ENCODE measurements around the gene C11orf86. TPM values are rescaled to one million over a fixed set of nuclear protein-coding genes. Genes with fewer than 3 reads are reported as not detected.

The C11orf86 gene
- total and polyA plus RNA-seq, 2 experiments from 2014 or later = 0.21 to 0.74 TPM

DNA sequence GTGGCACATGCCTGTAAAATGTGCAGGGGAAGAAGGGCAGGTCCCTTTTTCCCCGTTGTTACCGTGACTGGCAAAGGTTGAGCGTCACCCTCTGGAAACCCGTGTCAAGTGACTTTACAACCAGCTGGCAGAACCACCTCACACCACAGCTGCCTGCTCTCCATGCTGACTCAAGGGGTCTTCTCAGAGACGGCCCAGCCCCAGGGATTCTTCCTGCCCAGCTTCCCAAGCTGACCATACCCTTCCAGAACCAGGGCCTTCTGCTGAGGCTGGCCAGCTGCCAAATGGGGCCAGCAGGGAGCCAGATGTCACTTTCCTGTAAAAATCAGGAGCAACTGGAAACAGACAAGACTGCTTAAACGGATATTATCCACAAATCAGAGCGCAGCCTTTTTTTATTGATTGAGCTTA is 23.2 kb upstream of the C11orf86 start:
- Mint-ChIP-seq H3K4me1 (peaks cover 27% of the 10 kb centered on the region), H3K9me3 (no peaks in the 10 kb centered on the region), H3K36me3 (ENCODE audit: low read depth) (peaks cover 3% of the 10 kb centered on the region; the same call in 1 of the 3 replicates), H3K4me3 (no peak overlapping the region), H3K27me3 (ENCODE audit: insufficient read depth, low read depth, poor library complexity) (peaks cover 2% of the 10 kb centered on the region), H3K27ac (no peak overlapping the region)
- Histone ChIP-seq H3K4me1 (ENCODE audit: insufficient read depth) (peaks cover 7% of the 10 kb centered on the region; the same call in 1 of the 2 replicates), H3K27ac (ENCODE audit: low read depth) (0 out of 2 replicates have a peak overlapping the region, but pooled peaks have one; percentile 45), H3K4me3 (no peak overlapping the region), H3K36me3 (ENCODE audit: insufficient read depth) (no peaks in the 10 kb centered on the region), H3K79me2 (replicated peaks; ENCODE audit: insufficient read depth) (0 out of 2 replicates have a peak, but pooled peaks cover 7% of the 10 kb centered on the region), H3K9me2 (ENCODE audit: insufficient read depth) (no peaks in the 10 kb centered on the region), H4K20me1 (replicated peaks; ENCODE audit: insufficient read depth) (no peaks in the 10 kb centered on the region), H2AFZ (no peak overlapping the region), H3K27me3 (ENCODE audit: insufficient read depth) (no peaks in the 10 kb centered on the region), H3F3A (replicated peaks; ENCODE audit: low read depth) (peaks cover 6% of the 10 kb centered on the region; the same call in 1 of the 2 replicates), H3K4me2 (no peak overlapping the region)
- TF ChIP-seq, protein P1, sequence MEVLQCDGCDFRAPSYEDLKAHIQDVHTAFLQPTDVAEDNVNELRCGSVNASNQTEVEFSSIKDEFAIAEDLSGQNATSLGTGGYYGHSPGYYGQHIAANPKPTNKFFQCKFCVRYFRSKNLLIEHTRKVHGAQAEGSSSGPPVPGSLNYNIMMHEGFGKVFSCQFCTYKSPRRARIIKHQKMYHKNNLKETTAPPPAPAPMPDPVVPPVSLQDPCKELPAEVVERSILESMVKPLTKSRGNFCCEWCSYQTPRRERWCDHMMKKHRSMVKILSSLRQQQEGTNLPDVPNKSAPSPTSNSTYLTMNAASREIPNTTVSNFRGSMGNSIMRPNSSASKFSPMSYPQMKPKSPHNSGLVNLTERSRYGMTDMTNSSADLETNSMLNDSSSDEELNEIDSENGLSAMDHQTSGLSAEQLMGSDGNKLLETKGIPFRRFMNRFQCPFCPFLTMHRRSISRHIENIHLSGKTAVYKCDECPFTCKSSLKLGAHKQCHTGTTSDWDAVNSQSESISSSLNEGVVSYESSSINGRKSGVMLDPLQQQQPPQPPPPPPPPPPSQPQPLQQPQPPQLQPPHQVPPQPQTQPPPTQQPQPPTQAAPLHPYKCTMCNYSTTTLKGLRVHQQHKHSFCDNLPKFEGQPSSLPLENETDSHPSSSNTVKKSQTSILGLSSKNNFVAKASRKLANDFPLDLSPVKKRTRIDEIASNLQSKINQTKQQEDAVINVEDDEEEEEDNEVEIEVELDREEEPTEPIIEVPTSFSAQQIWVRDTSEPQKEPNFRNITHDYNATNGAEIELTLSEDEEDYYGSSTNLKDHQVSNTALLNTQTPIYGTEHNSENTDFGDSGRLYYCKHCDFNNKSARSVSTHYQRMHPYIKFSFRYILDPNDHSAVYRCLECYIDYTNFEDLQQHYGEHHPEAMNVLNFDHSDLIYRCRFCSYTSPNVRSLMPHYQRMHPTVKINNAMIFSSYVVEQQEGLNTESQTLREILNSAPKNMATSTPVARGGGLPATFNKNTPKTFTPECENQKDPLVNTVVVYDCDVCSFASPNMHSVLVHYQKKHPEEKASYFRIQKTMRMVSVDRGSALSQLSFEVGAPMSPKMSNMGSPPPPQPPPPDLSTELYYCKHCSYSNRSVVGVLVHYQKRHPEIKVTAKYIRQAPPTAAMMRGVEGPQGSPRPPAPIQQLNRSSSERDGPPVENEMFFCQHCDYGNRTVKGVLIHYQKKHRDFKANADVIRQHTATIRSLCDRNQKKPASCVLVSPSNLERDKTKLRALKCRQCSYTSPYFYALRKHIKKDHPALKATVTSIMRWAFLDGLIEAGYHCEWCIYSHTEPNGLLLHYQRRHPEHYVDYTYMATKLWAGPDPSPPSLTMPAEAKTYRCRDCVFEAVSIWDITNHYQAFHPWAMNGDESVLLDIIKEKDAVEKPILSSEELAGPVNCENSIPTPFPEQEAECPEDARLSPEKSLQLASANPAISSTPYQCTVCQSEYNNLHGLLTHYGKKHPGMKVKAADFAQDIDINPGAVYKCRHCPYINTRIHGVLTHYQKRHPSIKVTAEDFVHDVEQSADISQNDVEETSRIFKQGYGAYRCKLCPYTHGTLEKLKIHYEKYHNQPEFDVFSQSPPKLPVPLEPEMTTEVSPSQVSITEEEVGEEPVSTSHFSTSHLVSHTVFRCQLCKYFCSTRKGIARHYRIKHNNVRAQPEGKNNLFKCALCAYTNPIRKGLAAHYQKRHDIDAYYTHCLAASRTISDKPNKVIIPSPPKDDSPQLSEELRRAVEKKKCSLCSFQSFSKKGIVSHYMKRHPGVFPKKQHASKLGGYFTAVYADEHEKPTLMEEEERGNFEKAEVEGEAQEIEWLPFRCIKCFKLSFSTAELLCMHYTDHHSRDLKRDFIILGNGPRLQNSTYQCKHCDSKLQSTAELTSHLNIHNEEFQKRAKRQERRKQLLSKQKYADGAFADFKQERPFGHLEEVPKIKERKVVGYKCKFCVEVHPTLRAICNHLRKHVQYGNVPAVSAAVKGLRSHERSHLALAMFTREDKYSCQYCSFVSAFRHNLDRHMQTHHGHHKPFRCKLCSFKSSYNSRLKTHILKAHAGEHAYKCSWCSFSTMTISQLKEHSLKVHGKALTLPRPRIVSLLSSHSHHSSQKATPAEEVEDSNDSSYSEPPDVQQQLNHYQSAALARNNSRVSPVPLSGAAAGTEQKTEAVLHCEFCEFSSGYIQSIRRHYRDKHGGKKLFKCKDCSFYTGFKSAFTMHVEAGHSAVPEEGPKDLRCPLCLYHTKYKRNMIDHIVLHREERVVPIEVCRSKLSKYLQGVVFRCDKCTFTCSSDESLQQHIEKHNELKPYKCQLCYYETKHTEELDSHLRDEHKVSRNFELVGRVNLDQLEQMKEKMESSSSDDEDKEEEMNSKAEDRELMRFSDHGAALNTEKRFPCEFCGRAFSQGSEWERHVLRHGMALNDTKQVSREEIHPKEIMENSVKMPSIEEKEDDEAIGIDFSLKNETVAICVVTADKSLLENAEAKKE (CRISPR knock-in tag; IDR thresholded peaks at IDR 0.05) = no peak
- no peak for TF ChIP-seq EZH2phosphoT487 (IDR thresholded peaks at IDR 0.05; ENCODE audit: unreplicated experiment)
- no peak for TF ChIP-seq CREB1 (CRISPR knock-in tag; IDR thresholded peaks at IDR 0.05; ENCODE audit: low read depth)
- no peak for TF ChIP-seq POLR2AphosphoS5 (IDR thresholded peaks at IDR 0.05; ENCODE audit: low read depth)
- TF ChIP-seq ZNF114 (CRISPR knock-in tag; IDR thresholded peaks at IDR 0.05) = no peak
- TF ChIP-seq, protein P2, sequence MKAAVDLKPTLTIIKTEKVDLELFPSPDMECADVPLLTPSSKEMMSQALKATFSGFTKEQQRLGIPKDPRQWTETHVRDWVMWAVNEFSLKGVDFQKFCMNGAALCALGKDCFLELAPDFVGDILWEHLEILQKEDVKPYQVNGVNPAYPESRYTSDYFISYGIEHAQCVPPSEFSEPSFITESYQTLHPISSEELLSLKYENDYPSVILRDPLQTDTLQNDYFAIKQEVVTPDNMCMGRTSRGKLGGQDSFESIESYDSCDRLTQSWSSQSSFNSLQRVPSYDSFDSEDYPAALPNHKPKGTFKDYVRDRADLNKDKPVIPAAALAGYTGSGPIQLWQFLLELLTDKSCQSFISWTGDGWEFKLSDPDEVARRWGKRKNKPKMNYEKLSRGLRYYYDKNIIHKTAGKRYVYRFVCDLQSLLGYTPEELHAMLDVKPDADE (IDR thresholded peaks at IDR 0.05) = no peak
- TF ChIP-seq, protein P3, sequence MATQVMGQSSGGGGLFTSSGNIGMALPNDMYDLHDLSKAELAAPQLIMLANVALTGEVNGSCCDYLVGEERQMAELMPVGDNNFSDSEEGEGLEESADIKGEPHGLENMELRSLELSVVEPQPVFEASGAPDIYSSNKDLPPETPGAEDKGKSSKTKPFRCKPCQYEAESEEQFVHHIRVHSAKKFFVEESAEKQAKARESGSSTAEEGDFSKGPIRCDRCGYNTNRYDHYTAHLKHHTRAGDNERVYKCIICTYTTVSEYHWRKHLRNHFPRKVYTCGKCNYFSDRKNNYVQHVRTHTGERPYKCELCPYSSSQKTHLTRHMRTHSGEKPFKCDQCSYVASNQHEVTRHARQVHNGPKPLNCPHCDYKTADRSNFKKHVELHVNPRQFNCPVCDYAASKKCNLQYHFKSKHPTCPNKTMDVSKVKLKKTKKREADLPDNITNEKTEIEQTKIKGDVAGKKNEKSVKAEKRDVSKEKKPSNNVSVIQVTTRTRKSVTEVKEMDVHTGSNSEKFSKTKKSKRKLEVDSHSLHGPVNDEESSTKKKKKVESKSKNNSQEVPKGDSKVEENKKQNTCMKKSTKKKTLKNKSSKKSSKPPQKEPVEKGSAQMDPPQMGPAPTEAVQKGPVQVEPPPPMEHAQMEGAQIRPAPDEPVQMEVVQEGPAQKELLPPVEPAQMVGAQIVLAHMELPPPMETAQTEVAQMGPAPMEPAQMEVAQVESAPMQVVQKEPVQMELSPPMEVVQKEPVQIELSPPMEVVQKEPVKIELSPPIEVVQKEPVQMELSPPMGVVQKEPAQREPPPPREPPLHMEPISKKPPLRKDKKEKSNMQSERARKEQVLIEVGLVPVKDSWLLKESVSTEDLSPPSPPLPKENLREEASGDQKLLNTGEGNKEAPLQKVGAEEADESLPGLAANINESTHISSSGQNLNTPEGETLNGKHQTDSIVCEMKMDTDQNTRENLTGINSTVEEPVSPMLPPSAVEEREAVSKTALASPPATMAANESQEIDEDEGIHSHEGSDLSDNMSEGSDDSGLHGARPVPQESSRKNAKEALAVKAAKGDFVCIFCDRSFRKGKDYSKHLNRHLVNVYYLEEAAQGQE (IDR thresholded peaks at IDR 0.05; ENCODE audit: unreplicated experiment) = no peak
- TF ChIP-seq ZNF331 (CRISPR knock-in tag; IDR thresholded peaks at IDR 0.05; ENCODE audit: low read depth) = no peak
- no peak for TF ChIP-seq EZH2 (IDR thresholded peaks at IDR 0.05; ENCODE audit: low read depth, unreplicated experiment)
- no peak for TF ChIP-seq NANOG (IDR thresholded peaks at IDR 0.05; ENCODE audit: borderline replicate concordance)
- TF ChIP-seq STAT1 (IDR thresholded peaks at IDR 0.05; ENCODE audit: unreplicated experiment) = no peak
- no peak for TF ChIP-seq JUNB (IDR thresholded peaks at IDR 0.05; ENCODE audit: unreplicated experiment)
- TF ChIP-seq, protein P4, sequence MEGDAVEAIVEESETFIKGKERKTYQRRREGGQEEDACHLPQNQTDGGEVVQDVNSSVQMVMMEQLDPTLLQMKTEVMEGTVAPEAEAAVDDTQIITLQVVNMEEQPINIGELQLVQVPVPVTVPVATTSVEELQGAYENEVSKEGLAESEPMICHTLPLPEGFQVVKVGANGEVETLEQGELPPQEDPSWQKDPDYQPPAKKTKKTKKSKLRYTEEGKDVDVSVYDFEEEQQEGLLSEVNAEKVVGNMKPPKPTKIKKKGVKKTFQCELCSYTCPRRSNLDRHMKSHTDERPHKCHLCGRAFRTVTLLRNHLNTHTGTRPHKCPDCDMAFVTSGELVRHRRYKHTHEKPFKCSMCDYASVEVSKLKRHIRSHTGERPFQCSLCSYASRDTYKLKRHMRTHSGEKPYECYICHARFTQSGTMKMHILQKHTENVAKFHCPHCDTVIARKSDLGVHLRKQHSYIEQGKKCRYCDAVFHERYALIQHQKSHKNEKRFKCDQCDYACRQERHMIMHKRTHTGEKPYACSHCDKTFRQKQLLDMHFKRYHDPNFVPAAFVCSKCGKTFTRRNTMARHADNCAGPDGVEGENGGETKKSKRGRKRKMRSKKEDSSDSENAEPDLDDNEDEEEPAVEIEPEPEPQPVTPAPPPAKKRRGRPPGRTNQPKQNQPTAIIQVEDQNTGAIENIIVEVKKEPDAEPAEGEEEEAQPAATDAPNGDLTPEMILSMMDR (conservative IDR thresholded peaks at IDR 0.05; ENCODE audit: low read depth in 2 of 2) = no peak
- ATAC-seq (no peak), DNase-seq (ENCODE audit: low spot score) (no peak)
